SH-SY5Y (cell line): ENCODE results near the gene NABP2.

Experiments
- GATA2 ChIP-seq: IDR thresholded peaks from 2 replicates; pipeline ENCODE4 v1.6.1; 2011; ENCODE audit warnings: mild to moderate bottlenecking, low read depth, low read length
- GATA3 ChIP-seq: IDR thresholded peaks from 2 replicates; pipeline ENCODE4 v1.6.1; 2011; ENCODE audit warnings: low read depth, mild to moderate bottlenecking, low read length, moderate library complexity

DNA sequence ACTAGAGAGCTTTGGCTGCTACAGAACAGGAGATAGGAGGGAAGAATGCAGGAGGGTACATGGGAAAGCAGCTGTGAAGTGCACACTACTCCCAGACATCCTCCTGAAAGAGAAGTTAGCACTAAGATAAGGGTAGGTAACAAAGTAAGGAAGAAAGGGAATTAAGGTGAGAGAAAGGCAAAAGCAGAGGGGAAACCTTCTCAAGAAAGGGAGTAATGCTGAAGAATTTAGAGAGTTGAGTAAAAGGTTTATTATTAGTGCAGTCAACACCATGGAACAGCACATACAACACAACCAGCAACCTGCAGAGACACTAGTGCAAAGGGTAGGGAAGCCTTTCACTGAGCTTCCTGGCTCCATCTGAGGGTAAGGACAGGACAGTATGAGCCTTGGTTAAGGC lies 19.9 kb upstream of the NABP2 start:
- TF ChIP-seq GATA2 (no peak), GATA3 (no peak)
